Endothelial cell of umbilical vein (primary cell): ENCODE measurements around the gene ERG. TPM values are rescaled to one million over a fixed set of nuclear protein-coding genes. Genes with fewer than 3 reads are reported as not detected.
A peak's percentile ranks its signal among the peaks of the same experiment; 100 is the strongest.

Experiments
- BruUV-seq: library from RNA; stranded (reverse); fragments of 400-500 nt; replicated peaks from 2 replicates; lab custom pipeline; 2021; lab: Mats Ljungman, UMichigan
- CTCF ChIA-PET: fragments of 300-600, 350-600 bp; sonication (Branson Sonifier 250); formaldehyde crosslinking; loops from one replicate; lab custom pipeline; 2021; ENCODE audit warnings: antibody characterized with exemption, inconsistent platforms; lab: Charles Lee
- POLR2A ChIA-PET: fragments of 300-600, 350-600 bp; sonication (Branson Sonifier 250); formaldehyde crosslinking; loops from one replicate; lab custom pipeline; 2021; ENCODE audit warnings: antibody characterized with exemption, inconsistent platforms; lab: Charles Lee
- DNase-seq: peaks from one replicate; pipeline ENCODE4 v3.0.0-alpha.2; 2011; ENCODE audit warnings: low read depth, low spot score
- FAIRE-seq: peaks from 2 replicates; lab custom pipeline; 2011; peaks lifted over from hg19 to GRCh38; lab: Jason Lieb, UNC
- H2AFZ ChIP-seq: 2 replicates; pipeline ENCODE4 v1.6.0; 2012; ENCODE audit warnings: low read depth, low read length, control low read depth, inconsistent platforms
- H3K27ac ChIP-seq: 2 replicates; pipeline ENCODE4 v1.5.1; 2011; ENCODE audit warnings: low read depth, mild to moderate bottlenecking, control low read depth, low read length, moderate library complexity; ENCODE audit not compliant: insufficient read depth
- H3K27me3 ChIP-seq, 2 experiments: 2 replicates each; pipeline versions ENCODE4 v1.6.0 to v1.6.1; 2011; ENCODE audit warnings: low read length in 2 of 2, mixed read lengths in 1 of 2; ENCODE audit not compliant: control insufficient read depth in 2 of 2, insufficient read depth in 2 of 2
- H3K36me3 ChIP-seq, 2 experiments: 2 replicates in 1 of 2; 3 replicates in 1 of 2; pipeline ENCODE4 v1.5.1; 2011; ENCODE audit warnings: low read length in 2 of 2, mild to moderate bottlenecking in 1 of 2, moderate library complexity in 1 of 2; ENCODE audit not compliant: control insufficient read depth in 2 of 2, insufficient read depth in 2 of 2; ENCODE audit errors: extremely low read depth in 1 of 2
- H3K4me1 ChIP-seq: 3 replicates; pipeline ENCODE4 v1.5.1; 2011; ENCODE audit warnings: mild to moderate bottlenecking, low read length; ENCODE audit not compliant: control insufficient read depth, insufficient read depth; ENCODE audit errors: extremely low read depth
- H3K4me2 ChIP-seq: 2 replicates; pipeline ENCODE4 v1.6.1; 2011; ENCODE audit warnings: low read length, control low read depth, mixed read lengths; ENCODE audit not compliant: insufficient read depth
- H3K4me3 ChIP-seq, 3 experiments: fragments of 200-600 bp in 1 of 3; sonication (generic), shearing (Covaris generic) in 1 of 3; replicated peaks in 1 of 3; 2 replicates each; pipeline ENCODE4 v1.5.1; 2011 to 2016; ENCODE audit warnings: control low read depth in 3 of 3, low read length in 3 of 3, mild to moderate bottlenecking in 2 of 3, inconsistent platforms in 1 of 3, low read depth in 1 of 3, moderate library complexity in 1 of 3; ENCODE audit not compliant: insufficient read depth in 1 of 3
- H3K79me2 ChIP-seq: 2 replicates; pipeline ENCODE4 v1.6.0; 2012; ENCODE audit warnings: low read length, inconsistent platforms; ENCODE audit not compliant: control insufficient read depth, insufficient read depth
- H3K9ac ChIP-seq: replicated peaks from 2 replicates; pipeline ENCODE3; 2011; ENCODE audit warnings: low read length, control low read depth; ENCODE audit not compliant: insufficient read depth; ENCODE audit errors: extremely low read depth
- H3K9me1 ChIP-seq: replicated peaks from 3 replicates; pipeline ENCODE4 v1.6.0; 2011; ENCODE audit warnings: mild to moderate bottlenecking, low read length; ENCODE audit not compliant: control insufficient read depth, insufficient read depth; ENCODE audit errors: extremely low read depth
- H3K9me3 ChIP-seq: replicated peaks from 2 replicates; pipeline ENCODE4 v1.5.1; 2012; ENCODE audit warnings: low read length, inconsistent platforms; ENCODE audit not compliant: control insufficient read depth, insufficient read depth
- H4K20me1 ChIP-seq: replicated peaks from 2 replicates; pipeline ENCODE3; 2011; ENCODE audit warnings: mild to moderate bottlenecking, low read length; ENCODE audit not compliant: control insufficient read depth, insufficient read depth; ENCODE audit errors: extremely low read depth
- FOS ChIP-seq: IDR thresholded peaks from 2 replicates; pipeline ENCODE4 v1.6.1; 2011; ENCODE audit warnings: mild to moderate bottlenecking, low read length, moderate library complexity, borderline replicate concordance; ENCODE audit not compliant: insufficient read depth
- GATA2 ChIP-seq: IDR thresholded peaks from 2 replicates; pipeline ENCODE4 v1.7.0; 2011; ENCODE audit warnings: low read depth, mild to moderate bottlenecking, moderate library complexity, mixed read lengths, low read length; ENCODE audit not compliant: insufficient read length, insufficient read depth
- JUN ChIP-seq: IDR thresholded peaks from 2 replicates; pipeline ENCODE4 v1.6.1; 2011; ENCODE audit warnings: borderline replicate concordance, low read depth; ENCODE audit not compliant: insufficient read length, insufficient read depth
- MYC ChIP-seq: IDR thresholded peaks from one replicate; pipeline ENCODE4 v1.6.1; 2011; ENCODE audit warnings: mild to moderate bottlenecking, low read depth, low read length
- dilution Hi-C: fragments of 300-500 bp; cut with MboI; formaldehyde crosslinking; loops from one replicate; pipeline ENCODE4 v1.15.0; 2019; ENCODE audit warnings: low sequenced_read_pairs; ENCODE audit not compliant: extremely low pct_ligation_motif_present
- intact Hi-C: fragments of 100-400 bp; cut with micrococcal nuclease; formaldehyde crosslinking; loops from one replicate; pipeline ENCODE4 v1.10.0; 2022
- polyA plus RNA-seq, 4 experiments: library from polyadenylated mRNA; depleted of rRNA in 3 of 4; stranded (reverse) in 3 of 4; unstranded in 1 of 4; fragments of >200 nt; gene quantifications; 2 replicates each; pipeline versions ENCODE4 v1.2.1 to v1.2.3, GENCODE V29; 2011 to 2012; ENCODE audit warnings: missing spikeins in 1 of 4
- total RNA-seq: library from RNA; stranded (reverse); gene quantifications from 2 replicates; pipeline ENCODE4 v1.2.3, GENCODE V29; 2021
- TF ChIP-seq, protein P1 (sequence below): IDR thresholded peaks from 2 replicates; pipeline ENCODE4 v1.6.1; 2011; ENCODE audit not compliant: insufficient read depth, insufficient read length
- TF ChIP-seq, protein P2 (sequence below), 2 donors: IDR thresholded peaks; 1 replicate in 1 of 2; 2 replicates in 1 of 2; pipeline ENCODE4 v1.5.1; 2011; ENCODE audit warnings: low read length in 2 of 2, mild to moderate bottlenecking in 2 of 2, moderate library complexity in 2 of 2, control low read depth in 1 of 2, inconsistent platforms in 1 of 2, low read depth in 1 of 2; ENCODE audit not compliant: insufficient read depth in 1 of 2; ENCODE audit errors: extremely low read depth in 1 of 2

Gene ERG
- total and polyA plus RNA-seq, 2 donors (not counting 3 experiments of a cell fraction or from before 2014, with no cell fraction given), result 173 to 210 TPM

DNA sequence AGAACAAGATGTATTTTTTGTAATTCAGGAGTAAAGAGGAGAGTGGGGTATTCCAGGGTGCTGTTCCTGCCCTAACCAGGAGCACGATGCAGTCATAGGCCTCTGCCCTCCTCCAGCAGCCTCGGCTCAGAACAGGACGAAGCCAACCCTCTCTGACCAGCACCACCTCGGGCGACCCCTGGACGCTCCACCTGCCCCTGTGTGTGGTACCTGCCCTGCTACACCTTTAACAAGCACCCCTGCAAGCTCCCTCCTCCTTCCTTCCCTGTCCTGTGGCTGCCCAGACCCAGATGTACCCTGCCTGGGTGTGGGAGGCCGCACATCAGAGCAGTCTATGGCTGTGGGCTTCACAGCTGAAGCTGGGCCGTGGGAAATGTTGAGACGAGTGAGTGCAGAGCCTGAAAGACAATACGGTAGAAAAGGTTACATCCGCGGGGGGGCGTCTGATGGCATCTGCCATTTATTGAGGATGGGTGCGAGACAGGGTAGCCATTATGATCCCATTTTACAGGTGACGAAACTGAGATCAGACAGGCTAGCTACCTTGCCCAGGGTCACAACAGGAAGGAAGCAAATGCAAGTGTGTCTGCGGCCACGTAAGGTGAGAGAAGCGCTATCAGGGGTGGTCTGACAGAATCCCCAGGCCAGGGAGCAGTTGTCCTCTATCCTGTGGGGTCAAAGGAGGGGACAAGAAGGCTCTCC lies 4.6 kb downstream of the ERG start:
- H3K79me2 ChIP-seq, result peaks cover 96% of the 10 kb centered on the region
- peak overlapping the region; percentile 100 for H3K27ac ChIP-seq
- H2AFZ ChIP-seq, result no peak overlapping the region
- peak; percentile 48 for DNase-seq
- FAIRE-seq, result no peak
- H3K4me2 ChIP-seq, result peak overlapping the region; percentile 95
- peaks cover 1% of the 10 kb centered on the region for H4K20me1 ChIP-seq
- no peaks in the 10 kb centered on the region for H3K27me3 ChIP-seq
- intact Hi-C loops, result loop anchor here (1.0 kb wide), 1 partner anchor 38 kb away; no protein-coding TSS in a partner anchor
- ChIA-PET POLR2A (no interaction called here), CTCF (interaction anchor here (1.2 kb wide), 1 partner anchor 17 kb away, joined by 3 read pairs; no protein-coding TSS in a partner anchor)
- H3K9ac ChIP-seq, result peak overlapping the region; percentile 100
- H3K9me1 ChIP-seq, result no peaks in the 10 kb centered on the region
- no peaks in the 10 kb centered on the region for H3K9me3 ChIP-seq
- no peak for TF ChIP-seq GATA2
- no peak for TF ChIP-seq JUN
- dilution Hi-C loops, result no loop called here
- peaks cover 64% of the 10 kb centered on the region for H3K4me1 ChIP-seq
- peak overlapping the region in 2 of 3 experiments; percentile 84 to 100 for H3K4me3 ChIP-seq
- no TSS peak for BruUV-seq
- H3K36me3 ChIP-seq, result peaks cover 0 to 10% of the 10 kb centered on the region in 2 experiments

DNA sequence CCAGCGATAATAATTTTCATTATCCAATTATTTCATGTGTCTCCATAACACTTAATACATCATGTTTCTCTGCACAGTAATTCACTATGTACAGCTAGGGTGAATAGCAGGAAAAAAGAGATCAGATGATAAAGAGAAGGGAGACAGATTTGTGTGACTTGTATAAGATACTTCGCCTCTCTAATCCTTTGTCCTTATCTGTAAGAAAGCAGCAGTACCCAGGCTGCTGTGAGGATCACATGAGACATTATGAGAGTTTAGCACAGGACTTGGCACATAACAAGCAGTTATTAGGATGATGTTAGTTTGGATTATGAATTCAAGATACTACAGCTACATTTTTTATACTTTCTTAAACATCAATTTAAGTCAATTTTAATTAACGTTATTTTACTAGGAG lies 6.3 kb downstream of the ERG start:
- Histone ChIP-seq H3K79me2 (peaks cover 99% of the 10 kb centered on the region), H3K36me3 (peaks cover 0 to 10% of the 10 kb centered on the region in 2 experiments), H3K4me3 (peak overlapping the region in 1 of 3 experiments; percentile 24), H4K20me1 (peaks cover 3% of the 10 kb centered on the region), H3K9ac (peak overlapping the region; percentile 77), H3K4me2 (peak overlapping the region; percentile 95), H3K4me1 (peaks cover 79% of the 10 kb centered on the region), H3K9me3 (no peaks in the 10 kb centered on the region), H2AFZ (no peak overlapping the region), H3K27me3 (no peaks in the 10 kb centered on the region), H3K27ac (peak overlapping the region; percentile 100), H3K9me1 (no peaks in the 10 kb centered on the region)
- CTCF ChIA-PET, result interaction anchor here (0.7 to 1.5 kb wide), 2 partner anchors 16 to 30 kb away, joined by 3 to 12 read pairs; no protein-coding TSS in a partner anchor
- dilution Hi-C loops, result no loop called here
- intact Hi-C loops, result no loop called here
- POLR2A ChIA-PET, result interaction anchor here (0.6 kb wide), 1 partner anchor 51 kb away, joined by 14 read pairs; no protein-coding TSS in a partner anchor
- FAIRE-seq (no peak), DNase-seq (peak; percentile 80)
- no TSS peak for BruUV-seq
- TF ChIP-seq, protein P1, sequence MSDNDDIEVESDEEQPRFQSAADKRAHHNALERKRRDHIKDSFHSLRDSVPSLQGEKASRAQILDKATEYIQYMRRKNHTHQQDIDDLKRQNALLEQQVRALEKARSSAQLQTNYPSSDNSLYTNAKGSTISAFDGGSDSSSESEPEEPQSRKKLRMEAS, result no peak
- TF ChIP-seq JUN (no peak), GATA2 (peak; percentile 46), FOS (no peak), MYC (no peak)
- TF ChIP-seq, protein P2, sequence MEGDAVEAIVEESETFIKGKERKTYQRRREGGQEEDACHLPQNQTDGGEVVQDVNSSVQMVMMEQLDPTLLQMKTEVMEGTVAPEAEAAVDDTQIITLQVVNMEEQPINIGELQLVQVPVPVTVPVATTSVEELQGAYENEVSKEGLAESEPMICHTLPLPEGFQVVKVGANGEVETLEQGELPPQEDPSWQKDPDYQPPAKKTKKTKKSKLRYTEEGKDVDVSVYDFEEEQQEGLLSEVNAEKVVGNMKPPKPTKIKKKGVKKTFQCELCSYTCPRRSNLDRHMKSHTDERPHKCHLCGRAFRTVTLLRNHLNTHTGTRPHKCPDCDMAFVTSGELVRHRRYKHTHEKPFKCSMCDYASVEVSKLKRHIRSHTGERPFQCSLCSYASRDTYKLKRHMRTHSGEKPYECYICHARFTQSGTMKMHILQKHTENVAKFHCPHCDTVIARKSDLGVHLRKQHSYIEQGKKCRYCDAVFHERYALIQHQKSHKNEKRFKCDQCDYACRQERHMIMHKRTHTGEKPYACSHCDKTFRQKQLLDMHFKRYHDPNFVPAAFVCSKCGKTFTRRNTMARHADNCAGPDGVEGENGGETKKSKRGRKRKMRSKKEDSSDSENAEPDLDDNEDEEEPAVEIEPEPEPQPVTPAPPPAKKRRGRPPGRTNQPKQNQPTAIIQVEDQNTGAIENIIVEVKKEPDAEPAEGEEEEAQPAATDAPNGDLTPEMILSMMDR (IDR thresholded peaks at IDR 0.05; ENCODE audit: extremely low read depth in 1 of 2, insufficient read depth in 1 of 2, low read depth in 1 of 2, low read length in 2 of 2), result no peak
